Spleen (tissue), 7 donors: ENCODE results near the gene SNX13.

Source experiments
- CTCF ChIP-seq, 11 experiments: fragments of 200-600 bp in 7 of 11; fragments of 450-650 bp in 4 of 11; sonication (generic) in 4 of 11; IDR thresholded peaks in 8 of 11; conservative IDR thresholded peaks in 3 of 11; 1 replicate in 7 of 11; 2 replicates in 4 of 11; pipeline versions ENCODE4 v1.4.0 to v1.8.0; 2016 to 2021; ENCODE audit warnings: antibody characterized with exemption in 11 of 11, inconsistent platforms in 4 of 11, mild to moderate bottlenecking in 1 of 11
- POLR2AphosphoS5 ChIP-seq, 3 donors: sonication (generic); formaldehyde crosslinking; IDR thresholded peaks; one replicate each; pipeline ENCODE4 v1.5.1; 2017; ENCODE audit warnings: antibody characterized with exemption in 3 of 3
- donor health status: DM: no; HTN: no; CAD: no; lungs with moderate emphysema.
- donor health status: DM: no; HTN: no; CAD: no.
- donor health status: DM: no; HTN: no; CAD: no.

DNA sequence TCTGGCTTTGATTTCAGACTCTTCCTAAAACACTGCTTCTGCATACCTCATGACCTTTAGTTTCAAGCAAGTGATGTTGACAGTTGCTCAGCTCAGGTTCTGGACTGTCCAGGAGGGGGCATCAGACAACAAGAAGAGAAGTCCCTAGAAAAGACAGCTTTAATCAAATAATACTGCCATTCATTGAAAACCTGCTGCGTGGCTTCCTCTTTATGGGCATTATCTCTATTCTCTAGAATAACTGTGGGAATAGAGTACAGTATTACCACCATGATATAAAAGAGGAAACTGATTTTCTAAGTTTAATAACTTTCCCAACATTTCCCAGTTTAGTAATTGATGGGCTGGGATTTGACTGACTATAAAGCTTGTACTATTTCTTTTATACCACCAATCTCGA is 170.4 kb downstream of the SNX13 start:
- TF ChIP-seq CTCF (IDR thresholded peaks at IDR 0.05 in 8 of 11, conservative IDR thresholded peaks at IDR 0.05 in 3 of 11) (peak in 10 of 11 experiments; percentile 26 to 76 (median 56)), POLR2AphosphoS5 (IDR thresholded peaks at IDR 0.05) (no peak)
